Ishikawa (cell line): ENCODE data around the gene FGD5.

Experiments
- CEBPB ChIP-seq: IDR thresholded peaks from 2 replicates; pipeline ENCODE4 v1.6.1; 2012
- TAF1 ChIP-seq: IDR thresholded peaks from 2 replicates; pipeline ENCODE4 v1.6.1; 2012; ENCODE audit warnings: low read depth, mild to moderate bottlenecking
- TCF12 ChIP-seq: IDR thresholded peaks from 2 replicates; pipeline ENCODE4 v1.6.1; 2012; ENCODE audit warnings: low read depth
- TF ChIP-seq, protein P1 (sequence below): IDR thresholded peaks from 2 replicates; pipeline ENCODE4 v1.6.1; 2012; ENCODE audit warnings: low read depth, mild to moderate bottlenecking

GRCh38 chr3:14841836-14842235, 23.1 kb downstream of the FGD5 start:
- no peak for TF ChIP-seq CEBPB
- TF ChIP-seq TAF1: no peak
- TF ChIP-seq, protein P1, sequence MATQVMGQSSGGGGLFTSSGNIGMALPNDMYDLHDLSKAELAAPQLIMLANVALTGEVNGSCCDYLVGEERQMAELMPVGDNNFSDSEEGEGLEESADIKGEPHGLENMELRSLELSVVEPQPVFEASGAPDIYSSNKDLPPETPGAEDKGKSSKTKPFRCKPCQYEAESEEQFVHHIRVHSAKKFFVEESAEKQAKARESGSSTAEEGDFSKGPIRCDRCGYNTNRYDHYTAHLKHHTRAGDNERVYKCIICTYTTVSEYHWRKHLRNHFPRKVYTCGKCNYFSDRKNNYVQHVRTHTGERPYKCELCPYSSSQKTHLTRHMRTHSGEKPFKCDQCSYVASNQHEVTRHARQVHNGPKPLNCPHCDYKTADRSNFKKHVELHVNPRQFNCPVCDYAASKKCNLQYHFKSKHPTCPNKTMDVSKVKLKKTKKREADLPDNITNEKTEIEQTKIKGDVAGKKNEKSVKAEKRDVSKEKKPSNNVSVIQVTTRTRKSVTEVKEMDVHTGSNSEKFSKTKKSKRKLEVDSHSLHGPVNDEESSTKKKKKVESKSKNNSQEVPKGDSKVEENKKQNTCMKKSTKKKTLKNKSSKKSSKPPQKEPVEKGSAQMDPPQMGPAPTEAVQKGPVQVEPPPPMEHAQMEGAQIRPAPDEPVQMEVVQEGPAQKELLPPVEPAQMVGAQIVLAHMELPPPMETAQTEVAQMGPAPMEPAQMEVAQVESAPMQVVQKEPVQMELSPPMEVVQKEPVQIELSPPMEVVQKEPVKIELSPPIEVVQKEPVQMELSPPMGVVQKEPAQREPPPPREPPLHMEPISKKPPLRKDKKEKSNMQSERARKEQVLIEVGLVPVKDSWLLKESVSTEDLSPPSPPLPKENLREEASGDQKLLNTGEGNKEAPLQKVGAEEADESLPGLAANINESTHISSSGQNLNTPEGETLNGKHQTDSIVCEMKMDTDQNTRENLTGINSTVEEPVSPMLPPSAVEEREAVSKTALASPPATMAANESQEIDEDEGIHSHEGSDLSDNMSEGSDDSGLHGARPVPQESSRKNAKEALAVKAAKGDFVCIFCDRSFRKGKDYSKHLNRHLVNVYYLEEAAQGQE: no peak
- no peak for TF ChIP-seq TCF12
